HCT116 (cell line): Measurements from ENCODE around the gene ZC3H12A. TPM values are rescaled to one million over a fixed set of nuclear protein-coding genes. Genes with fewer than 3 reads are reported as not detected.

Source experiments
- ATAC-seq: fragments of 200-7000 bp; cut with Tn5 transposase; 2 replicates; pipeline ENCODE4 v1.9.1; 2020; ENCODE audit warnings: mild to moderate bottlenecking, moderate library complexity
- BruUV-seq: library from RNA; stranded (reverse); fragments of 400-500 nt; replicated peaks from 2 replicates; lab custom pipeline; 2021; lab: Mats Ljungman, UMichigan
- CTCF ChIA-PET: fragments of 300-600 bp; sonication (Branson Sonifier 250); formaldehyde crosslinking; loops from one replicate; lab custom pipeline; 2021; ENCODE audit warnings: antibody characterized with exemption; lab: Charles Lee
- POLR2A ChIA-PET: fragments of 300-600, 350-600 bp; sonication (Branson Sonifier 250); formaldehyde crosslinking; loops from one replicate; lab custom pipeline; 2021; ENCODE audit warnings: antibody characterized with exemption; lab: Charles Lee
- RAD21 ChIA-PET, 2 experiments: fragments of 300-600 bp; sonication (Branson Sonifier 250); formaldehyde crosslinking; loops; one replicate each; lab custom pipeline; 2023; ENCODE audit warnings: low total read pairs in 2 of 2; ENCODE audit not compliant: uncharacterized antibody in 2 of 2, unreplicated experiment in 2 of 2, low non-redundant PET in 1 of 2; lab: Charles Lee
- DNase-seq: peaks from one replicate; pipeline ENCODE4 v3.0.0-alpha.2; 2010; ENCODE audit warnings: low read depth, low spot score
- H2AFZ ChIP-seq: fragments of 200-600 bp; shearing (Covaris generic), sonication (generic); 2 replicates; pipeline ENCODE4 v1.6.1; 2017; ENCODE audit warnings: low read depth, mixed run types, mixed read lengths, antibody characterized with exemption, low read length; ENCODE audit not compliant: poor library complexity, severe bottlenecking
- H3K27ac ChIP-seq: 2 replicates; pipeline ENCODE4 v1.5.1; 2012; ENCODE audit warnings: low read depth, low read length
- H3K27me3 ChIP-seq: fragments of 200-600 bp; sonication (generic); 2 replicates; pipeline ENCODE4 v1.6.1; 2016; ENCODE audit warnings: mixed run types, low read length, mixed read lengths; ENCODE audit not compliant: insufficient read depth
- H3K36me3 ChIP-seq, 2 experiments: fragments of 200-500 bp in 1 of 2; fragments of 200-600 bp in 1 of 2; sonication (Bioruptor generic) in 1 of 2; sonication (generic) in 1 of 2; 2 replicates each; pipeline versions ENCODE4 v1.5.1 to v1.6.1; 2014 to 2016; ENCODE audit warnings: low read length in 2 of 2, inconsistent platforms in 1 of 2, mixed read lengths in 1 of 2, mixed run types in 1 of 2; ENCODE audit not compliant: insufficient read depth in 2 of 2, control insufficient read depth in 1 of 2
- H3K4me1 ChIP-seq, 2 experiments: fragments of 200-600 bp in 1 of 2; sonication (generic) in 1 of 2; 2 replicates each; pipeline versions ENCODE4 v1.5.1 to v1.6.1; 2012 to 2017; ENCODE audit warnings: low read length in 2 of 2, inconsistent platforms in 1 of 2, mild to moderate bottlenecking in 1 of 2, mixed read lengths in 1 of 2, mixed run types in 1 of 2, moderate library complexity in 1 of 2; ENCODE audit not compliant: insufficient read depth in 2 of 2, control insufficient read depth in 1 of 2
- H3K4me2 ChIP-seq: fragments of 200-600 bp; sonication (generic); 2 replicates; pipeline ENCODE4 v1.6.1; 2017; ENCODE audit warnings: mixed run types, low read length, mixed read lengths
- H3K4me3 ChIP-seq, 2 experiments: fragments of 200-600 bp in 1 of 2; sonication (generic) in 1 of 2; replicated peaks in 1 of 2; 2 replicates each; pipeline ENCODE4 v1.5.1; 2011 to 2016; ENCODE audit warnings: low read length in 2 of 2, control low read depth in 1 of 2, low read depth in 1 of 2, mild to moderate bottlenecking in 1 of 2, mixed read lengths in 1 of 2, mixed run types in 1 of 2
- H3K79me2 ChIP-seq: fragments of 200-600 bp; sonication (generic); 2 replicates; pipeline ENCODE4 v1.6.1; 2017; ENCODE audit warnings: mild to moderate bottlenecking, mixed run types, low read length, moderate library complexity, mixed read lengths; ENCODE audit not compliant: insufficient read depth
- H3K9ac ChIP-seq: fragments of 200-600 bp; sonication (generic); 2 replicates; pipeline ENCODE4 v1.6.1; 2016; ENCODE audit warnings: low read length, mixed read lengths
- H3K9me2 ChIP-seq: fragments of 200-600 bp; sonication (generic), shearing (Covaris generic); 2 replicates; pipeline ENCODE4 v1.6.1; 2017; ENCODE audit warnings: mixed run types, mild to moderate bottlenecking, moderate library complexity; ENCODE audit not compliant: insufficient read depth
- H3K9me3 ChIP-seq, 2 experiments: fragments of 200-500 bp in 1 of 2; fragments of 200-600 bp in 1 of 2; sonication (Bioruptor generic) in 1 of 2; sonication (generic) in 1 of 2; 2 replicates each; pipeline ENCODE4 v1.6.1; 2014 to 2017; ENCODE audit warnings: low read length in 2 of 2, mixed read lengths in 2 of 2, inconsistent platforms in 1 of 2, low read depth in 1 of 2, mild to moderate bottlenecking in 1 of 2, mixed run types in 1 of 2, moderate library complexity in 1 of 2; ENCODE audit not compliant: control insufficient read depth in 1 of 2, insufficient read depth in 1 of 2
- H4K20me1 ChIP-seq: fragments of 200-600 bp; sonication (generic), shearing (Covaris generic); 2 replicates; pipeline ENCODE4 v1.6.1; 2017; ENCODE audit warnings: mixed run types, mild to moderate bottlenecking, moderate library complexity; ENCODE audit not compliant: insufficient read depth
- CEBPB ChIP-seq: IDR thresholded peaks from 2 replicates; pipeline ENCODE4 v1.6.1; 2012; ENCODE audit warnings: low read depth
- EGR1 ChIP-seq: IDR thresholded peaks from 2 replicates; pipeline ENCODE4 v1.6.1; 2012; ENCODE audit warnings: low read depth
- EZH2 ChIP-seq: fragments of 200-600 bp; sonication (generic); IDR thresholded peaks from 2 replicates; pipeline ENCODE4 v1.6.1; 2017; ENCODE audit warnings: antibody characterized with exemption, mixed run types
- EZH2phosphoT487 ChIP-seq: fragments of 200-600 bp; IDR thresholded peaks from 2 replicates; pipeline ENCODE4 v1.6.1; 2018; ENCODE audit warnings: antibody characterized with exemption, borderline replicate concordance
- FOSL1 ChIP-seq: IDR thresholded peaks from 2 replicates; pipeline ENCODE4 v1.6.1; 2012; ENCODE audit warnings: low read depth
- JUND ChIP-seq: IDR thresholded peaks from 2 replicates; pipeline ENCODE4 v1.6.1; 2012
- POLR2A ChIP-seq: IDR thresholded peaks from 2 replicates; pipeline ENCODE4 v1.7.0; 2011; ENCODE audit warnings: borderline replicate concordance; ENCODE audit not compliant: insufficient read depth, insufficient read length; ENCODE audit errors: extremely low read depth
- POLR2AphosphoS5 ChIP-seq: IDR thresholded peaks from 2 replicates; pipeline ENCODE4 v1.6.1; 2011; ENCODE audit warnings: mild to moderate bottlenecking, low read depth, low read length, moderate library complexity
- RAD21 ChIP-seq: IDR thresholded peaks from 2 replicates; pipeline ENCODE4 v1.6.1; 2012; ENCODE audit warnings: low read depth, mild to moderate bottlenecking
- SRF ChIP-seq: IDR thresholded peaks from 2 replicates; pipeline ENCODE4 v1.6.1; 2012; ENCODE audit warnings: low read depth
- TCF7L2 ChIP-seq: IDR thresholded peaks from 2 replicates; pipeline ENCODE4 v1.7.0; 2011; ENCODE audit warnings: borderline replicate concordance, inconsistent platforms; ENCODE audit not compliant: insufficient read depth, insufficient read length; ENCODE audit errors: extremely low read depth
- YY1 ChIP-seq: IDR thresholded peaks from 2 replicates; pipeline ENCODE4 v1.6.1; 2011; ENCODE audit warnings: low read length, low read depth, moderate library complexity, mild to moderate bottlenecking; ENCODE audit not compliant: insufficient replicate concordance; ENCODE audit errors: extremely low read depth
- ZNF274 ChIP-seq: fragments of 200-500 bp; sonication (Bioruptor generic); IDR thresholded peaks from 2 replicates; pipeline ENCODE4 v1.6.1; 2014; ENCODE audit warnings: mild to moderate bottlenecking, low read depth, low read length, inconsistent platforms
- intact Hi-C: fragments of 100-400 bp; cut with micrococcal nuclease; formaldehyde crosslinking; loops from 2 replicates; pipeline ENCODE4 v1.10.0; 2022
- total RNA-seq: library from RNA; stranded (reverse); gene quantifications from one replicate; pipeline ENCODE4 v1.2.1, GENCODE V29; 2021; ENCODE audit not compliant: unreplicated experiment
- TF ChIP-seq, protein P1 (sequence below): IDR thresholded peaks from 2 replicates; pipeline ENCODE4 v1.6.1; 2012
- TF ChIP-seq, protein P2 (sequence below): IDR thresholded peaks from 2 replicates; pipeline ENCODE4 v1.6.1; 2012

ZC3H12A gene
- total RNA-seq, 1 experiment from 2014 or later, result 10.6 TPM

DNA sequence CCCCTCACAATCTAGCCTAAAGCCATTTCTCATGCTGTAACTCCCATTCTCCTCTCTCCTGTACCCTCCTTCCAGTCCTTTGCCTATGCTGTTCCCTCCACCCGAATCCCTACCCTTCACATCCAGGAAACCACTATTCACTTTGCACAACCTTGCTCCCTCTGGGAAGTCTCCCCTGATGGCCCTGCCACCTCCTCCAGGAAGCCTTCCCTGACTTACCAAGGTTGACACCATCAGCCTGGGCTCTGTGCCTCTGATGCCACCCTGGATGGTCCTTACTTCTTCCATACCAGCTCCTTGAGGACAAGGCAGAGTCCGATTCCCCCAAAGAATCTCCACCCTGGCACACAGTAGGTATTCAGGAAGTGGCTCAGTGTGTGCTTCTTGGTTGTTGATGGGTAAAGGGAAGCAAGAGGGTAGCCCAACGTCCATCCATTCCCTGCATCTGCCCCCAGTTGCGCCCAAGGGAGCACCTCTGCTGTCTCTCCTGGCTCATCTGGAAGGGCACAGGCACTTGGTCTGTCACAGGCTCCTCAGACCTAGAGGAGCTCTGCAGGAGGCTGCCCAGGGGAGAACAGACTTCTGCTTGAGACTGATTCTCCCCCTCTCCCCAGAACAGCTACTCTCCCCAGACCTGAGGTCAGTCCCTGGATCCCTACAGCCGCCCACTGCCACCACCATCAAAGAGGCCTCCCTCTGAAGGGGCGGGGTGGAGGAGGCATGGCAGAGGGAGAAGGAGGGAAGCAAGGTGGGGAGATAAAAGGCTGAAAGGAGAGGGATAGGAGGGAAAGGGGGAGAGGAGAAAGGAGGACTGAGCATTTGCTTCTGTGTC is 36.1 kb upstream of the ZC3H12A start (continued):
- no peak for TF ChIP-seq EGR1

DNA sequence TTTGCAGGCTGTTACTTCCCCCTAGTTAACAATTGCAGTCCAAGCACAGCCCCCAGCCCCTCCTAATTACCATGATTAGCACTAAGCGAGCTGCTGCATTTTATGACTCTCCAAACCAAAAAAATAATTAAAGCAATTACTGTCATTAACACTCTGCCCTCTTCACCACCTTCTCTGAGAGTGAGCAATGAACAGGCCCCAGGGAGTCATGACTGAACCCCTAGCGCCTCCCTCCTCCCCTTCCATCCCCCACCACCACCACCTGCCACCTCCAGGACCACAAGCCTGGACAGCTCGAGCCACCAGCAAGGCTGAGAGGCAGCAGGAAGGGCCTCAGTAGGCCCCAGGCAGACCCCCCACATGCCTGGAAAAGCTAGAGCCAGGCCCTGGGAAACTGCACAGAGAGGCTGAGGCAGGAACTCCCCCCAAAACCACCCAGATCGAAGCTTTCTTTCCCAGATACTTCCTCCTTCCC is 35.5 kb upstream of the ZC3H12A start:
- H3K4me1 ChIP-seq, result peaks cover 0 to 6% of the 10 kb centered on the region in 2 experiments; a peak in 1 of 4 replicates
- POLR2A ChIA-PET, result no interaction called here
- no peak for DNase-seq
- H3K27ac ChIP-seq, result no peak overlapping the region
- TF ChIP-seq EGR1, result no peak
- TF ChIP-seq ZNF274, result no peak
- TF ChIP-seq, protein P1, sequence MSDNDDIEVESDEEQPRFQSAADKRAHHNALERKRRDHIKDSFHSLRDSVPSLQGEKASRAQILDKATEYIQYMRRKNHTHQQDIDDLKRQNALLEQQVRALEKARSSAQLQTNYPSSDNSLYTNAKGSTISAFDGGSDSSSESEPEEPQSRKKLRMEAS, result no peak
- TF ChIP-seq, all 23 proteins: peak for 0
- Histone ChIP-seq H3K4me2 (no peak overlapping the region), H3K4me3 (no peak overlapping the region), H3K79me2 (no peaks in the 10 kb centered on the region), H2AFZ (no peak overlapping the region), H3K27me3 (peaks cover 10% of the 10 kb centered on the region; the same call in 1 of the 2 replicates), H3K36me3 (no peaks in the 10 kb centered on the region), H3K9me2 (no peaks in the 10 kb centered on the region), H3K9me3 (no peaks in the 10 kb centered on the region), H3K9ac (no peak overlapping the region), H4K20me1 (no peaks in the 10 kb centered on the region)
- no peak for ATAC-seq
- ChIA-PET CTCF (no interaction called here), RAD21 (no interaction called here)
- BruUV-seq, result no TSS peak
- intact Hi-C loops, result loop anchor here (10.0 kb wide), 3 partner anchors 414 to 884 kb away; no protein-coding TSS in a partner anchor

DNA sequence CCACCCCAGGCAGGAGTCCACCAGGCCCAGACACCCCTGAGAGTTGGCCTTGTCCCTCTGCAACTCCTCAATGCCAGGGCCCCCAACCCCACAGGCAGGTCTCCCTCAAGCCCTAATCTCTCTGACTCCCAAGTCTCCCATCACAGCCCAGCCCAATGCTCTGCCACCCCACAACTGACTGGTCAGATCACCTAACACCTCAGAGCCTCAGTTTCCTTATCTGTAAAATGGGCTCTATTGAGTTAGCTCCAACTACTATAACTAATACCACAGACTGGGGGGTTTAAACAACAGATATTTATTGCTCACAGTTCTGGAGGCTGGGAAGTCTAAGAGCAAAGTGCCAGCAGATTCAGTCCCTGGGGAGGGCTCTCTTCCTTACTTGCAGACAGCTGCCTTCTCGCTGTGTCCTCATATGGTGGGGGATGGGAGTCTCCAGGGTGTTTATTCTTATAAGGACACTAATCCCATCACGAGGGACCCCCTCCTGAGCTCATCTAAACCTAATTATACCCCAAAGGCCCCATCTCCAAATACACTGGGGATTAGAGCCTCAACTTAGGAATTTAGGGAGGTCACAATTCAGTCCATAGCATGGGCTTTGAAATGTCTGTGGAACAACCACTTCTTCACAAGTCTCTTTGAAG is 34.9 kb upstream of the ZC3H12A start:
- H3K9ac ChIP-seq, result no peak overlapping the region
- no peak overlapping the region for H3K4me3 ChIP-seq
- H3K36me3 ChIP-seq, result no peaks in the 10 kb centered on the region
- CTCF ChIA-PET, result no interaction called here
- H3K79me2 ChIP-seq, result no peaks in the 10 kb centered on the region
- RAD21 ChIA-PET, result no interaction called here
- H3K4me1 ChIP-seq, result peaks cover 0 to 1% of the 10 kb centered on the region in 2 experiments; a peak in 1 of 4 replicates
- no peak overlapping the region for H3K4me2 ChIP-seq
- peaks cover 10% of the 10 kb centered on the region; the same call in 1 of the 2 replicates for H3K27me3 ChIP-seq
- POLR2A ChIA-PET, result no interaction called here
- H3K9me3 ChIP-seq, result no peaks in the 10 kb centered on the region
- H3K27ac ChIP-seq, result no peak overlapping the region
- H2AFZ ChIP-seq, result no peak overlapping the region
- DNase-seq (no peak), ATAC-seq (no peak)
- BruUV-seq, result no TSS peak
- H3K9me2 ChIP-seq, result no peaks in the 10 kb centered on the region
- intact Hi-C loops, result loop anchor here (10.0 kb wide), 3 partner anchors 415 to 885 kb away; no protein-coding TSS in a partner anchor
- H4K20me1 ChIP-seq, result no peaks in the 10 kb centered on the region
- TF ChIP-seq EGR1 (no peak), EZH2 (no peak), POLR2A (no peak), POLR2AphosphoS5 (no peak), RAD21 (no peak), CEBPB (no peak), FOSL1 (no peak), SRF (no peak), JUND (no peak), EZH2phosphoT487 (no peak), TCF7L2 (no peak), ZNF274 (no peak), YY1 (no peak)
- TF ChIP-seq, protein P1, result no peak
- TF ChIP-seq, protein P2, sequence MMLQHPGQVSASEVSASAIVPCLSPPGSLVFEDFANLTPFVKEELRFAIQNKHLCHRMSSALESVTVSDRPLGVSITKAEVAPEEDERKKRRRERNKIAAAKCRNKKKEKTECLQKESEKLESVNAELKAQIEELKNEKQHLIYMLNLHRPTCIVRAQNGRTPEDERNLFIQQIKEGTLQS, result no peak
